GM18858 (cell line): ENCODE results near the gene PPP4R4.

Experiments
- ATAC-seq: cut with Tn5 transposase; IDR thresholded peaks from one replicate; pipeline ENCODE4 v1.9.1; 2021; ENCODE audit not compliant: unreplicated experiment

PPP4R4 gene

GRCh38 chr14:94173885-94174603, at the start of gene PPP4R4:
PPP4R4 (plus strand) TSS chr14:94174322; CDS start chr14:94174466, 144 bp downstream.
- peak; percentile 59 for ATAC-seq

GRCh38 chr14:94124582-94125377, 49.3 kb upstream of the PPP4R4 start:
- ATAC-seq: no peak

GRCh38 chr14:94125659-94126418, 48.3 kb upstream of the PPP4R4 start:
- ATAC-seq: no peak

- no peak for ATAC-seq
Observed at GRCh38 chr14:94126419-94126677, 47.8 kb upstream of the PPP4R4 start.

- no peak for ATAC-seq
Observed at GRCh38 chr14:94126800-94127199, 47.3 kb upstream of the PPP4R4 start.

GRCh38 chr14:94127330-94127729, 46.8 kb upstream of the PPP4R4 start:
- no peak for ATAC-seq

- no peak for ATAC-seq
Observed at GRCh38 chr14:94128216-94128839, 45.8 kb upstream of the PPP4R4 start.

GRCh38 chr14:94129111-94129757, 44.9 kb upstream of the PPP4R4 start, which contains the start of gene IFI27L2:
IFI27L2 (minus strand) TSS chr14:94129604; CDS start chr14:94129564, 40 bp downstream.
- peak; percentile 74 for ATAC-seq

GRCh38 chr14:94129758-94130414, 44.2 kb upstream of the PPP4R4 start:
- no peak for ATAC-seq

GRCh38 chr14:94132285-94132887, 41.7 kb upstream of the PPP4R4 start:
- ATAC-seq: peak; percentile 56

- ATAC-seq: no peak
Observed at GRCh38 chr14:94135476-94135875, 38.6 kb upstream of the PPP4R4 start.

GRCh38 chr14:94136575-94137331, 37.4 kb upstream of the PPP4R4 start:
- ATAC-seq: peak; percentile 51

GRCh38 chr14:94138251-94138650, 35.9 kb upstream of the PPP4R4 start:
- no peak for ATAC-seq

GRCh38 chr14:94139006-94139405, 35.1 kb upstream of the PPP4R4 start:
- no peak for ATAC-seq

- ATAC-seq: no peak
Observed at GRCh38 chr14:94139421-94139820, 34.7 kb upstream of the PPP4R4 start.

GRCh38 chr14:94142247-94142646, 31.9 kb upstream of the PPP4R4 start:
- no peak for ATAC-seq

GRCh38 chr14:94142836-94143235, 31.3 kb upstream of the PPP4R4 start:
- ATAC-seq: no peak

- no peak for ATAC-seq
Observed at GRCh38 chr14:94143239-94143638, 30.9 kb upstream of the PPP4R4 start.

- ATAC-seq: no peak
Observed at GRCh38 chr14:94143711-94144110, 30.4 kb upstream of the PPP4R4 start.
